Endothelial cell of umbilical vein (primary cell): ENCODE data around the gene ADAMTS6. TPM values are rescaled to one million over a fixed set of nuclear protein-coding genes. Genes with fewer than 3 reads are reported as not detected.

Source experiments
- BruUV-seq: library from RNA; stranded (reverse); fragments of 400-500 nt; replicated peaks from 2 replicates; lab custom pipeline; 2021; lab: Mats Ljungman, UMichigan
- CTCF ChIA-PET: fragments of 300-600, 350-600 bp; sonication (Branson Sonifier 250); formaldehyde crosslinking; loops from one replicate; lab custom pipeline; 2021; ENCODE audit warnings: antibody characterized with exemption, inconsistent platforms; lab: Charles Lee
- POLR2A ChIA-PET: fragments of 300-600, 350-600 bp; sonication (Branson Sonifier 250); formaldehyde crosslinking; loops from one replicate; lab custom pipeline; 2021; ENCODE audit warnings: antibody characterized with exemption, inconsistent platforms; lab: Charles Lee
- DNase-seq: peaks from one replicate; pipeline ENCODE4 v3.0.0-alpha.2; 2011; ENCODE audit warnings: low read depth, low spot score
- FAIRE-seq: peaks from 2 replicates; lab custom pipeline; 2011; peaks lifted over from hg19 to GRCh38; lab: Jason Lieb, UNC
- H2AFZ ChIP-seq: 2 replicates; pipeline ENCODE4 v1.6.0; 2012; ENCODE audit warnings: low read depth, low read length, control low read depth, inconsistent platforms
- H3K27ac ChIP-seq: 2 replicates; pipeline ENCODE4 v1.5.1; 2011; ENCODE audit warnings: low read depth, mild to moderate bottlenecking, control low read depth, low read length, moderate library complexity; ENCODE audit not compliant: insufficient read depth
- H3K27me3 ChIP-seq, 2 experiments: 2 replicates each; pipeline versions ENCODE4 v1.6.0 to v1.6.1; 2011; ENCODE audit warnings: low read length in 2 of 2, mixed read lengths in 1 of 2; ENCODE audit not compliant: control insufficient read depth in 2 of 2, insufficient read depth in 2 of 2
- H3K36me3 ChIP-seq, 2 experiments: 2 replicates in 1 of 2; 3 replicates in 1 of 2; pipeline ENCODE4 v1.5.1; 2011; ENCODE audit warnings: low read length in 2 of 2, mild to moderate bottlenecking in 1 of 2, moderate library complexity in 1 of 2; ENCODE audit not compliant: control insufficient read depth in 2 of 2, insufficient read depth in 2 of 2; ENCODE audit errors: extremely low read depth in 1 of 2
- H3K4me1 ChIP-seq: 3 replicates; pipeline ENCODE4 v1.5.1; 2011; ENCODE audit warnings: mild to moderate bottlenecking, low read length; ENCODE audit not compliant: control insufficient read depth, insufficient read depth; ENCODE audit errors: extremely low read depth
- H3K4me2 ChIP-seq: 2 replicates; pipeline ENCODE4 v1.6.1; 2011; ENCODE audit warnings: low read length, control low read depth, mixed read lengths; ENCODE audit not compliant: insufficient read depth
- H3K4me3 ChIP-seq, 3 experiments: fragments of 200-600 bp in 1 of 3; sonication (generic), shearing (Covaris generic) in 1 of 3; replicated peaks in 1 of 3; 2 replicates each; pipeline ENCODE4 v1.5.1; 2011 to 2016; ENCODE audit warnings: control low read depth in 3 of 3, low read length in 3 of 3, mild to moderate bottlenecking in 2 of 3, inconsistent platforms in 1 of 3, low read depth in 1 of 3, moderate library complexity in 1 of 3; ENCODE audit not compliant: insufficient read depth in 1 of 3
- H3K79me2 ChIP-seq: 2 replicates; pipeline ENCODE4 v1.6.0; 2012; ENCODE audit warnings: low read length, inconsistent platforms; ENCODE audit not compliant: control insufficient read depth, insufficient read depth
- H3K9ac ChIP-seq: replicated peaks from 2 replicates; pipeline ENCODE3; 2011; ENCODE audit warnings: low read length, control low read depth; ENCODE audit not compliant: insufficient read depth; ENCODE audit errors: extremely low read depth
- H3K9me1 ChIP-seq: replicated peaks from 3 replicates; pipeline ENCODE4 v1.6.0; 2011; ENCODE audit warnings: mild to moderate bottlenecking, low read length; ENCODE audit not compliant: control insufficient read depth, insufficient read depth; ENCODE audit errors: extremely low read depth
- H3K9me3 ChIP-seq: replicated peaks from 2 replicates; pipeline ENCODE4 v1.5.1; 2012; ENCODE audit warnings: low read length, inconsistent platforms; ENCODE audit not compliant: control insufficient read depth, insufficient read depth
- H4K20me1 ChIP-seq: replicated peaks from 2 replicates; pipeline ENCODE3; 2011; ENCODE audit warnings: mild to moderate bottlenecking, low read length; ENCODE audit not compliant: control insufficient read depth, insufficient read depth; ENCODE audit errors: extremely low read depth
- EZH2 ChIP-seq: IDR thresholded peaks from 2 replicates; pipeline ENCODE4 v1.6.1; 2012; ENCODE audit warnings: borderline replicate concordance, low read depth, mild to moderate bottlenecking, moderate library complexity, low read length, inconsistent platforms; ENCODE audit not compliant: severe bottlenecking
- FOS ChIP-seq: IDR thresholded peaks from 2 replicates; pipeline ENCODE4 v1.6.1; 2011; ENCODE audit warnings: mild to moderate bottlenecking, low read length, moderate library complexity, borderline replicate concordance; ENCODE audit not compliant: insufficient read depth
- GATA2 ChIP-seq: IDR thresholded peaks from 2 replicates; pipeline ENCODE4 v1.7.0; 2011; ENCODE audit warnings: low read depth, mild to moderate bottlenecking, moderate library complexity, mixed read lengths, low read length; ENCODE audit not compliant: insufficient read length, insufficient read depth
- JUN ChIP-seq: IDR thresholded peaks from 2 replicates; pipeline ENCODE4 v1.6.1; 2011; ENCODE audit warnings: borderline replicate concordance, low read depth; ENCODE audit not compliant: insufficient read length, insufficient read depth
- MYC ChIP-seq: IDR thresholded peaks from one replicate; pipeline ENCODE4 v1.6.1; 2011; ENCODE audit warnings: mild to moderate bottlenecking, low read depth, low read length
- POLR2A ChIP-seq: IDR thresholded peaks from 2 replicates; pipeline ENCODE4 v1.6.1; 2012; ENCODE audit warnings: low read depth, mild to moderate bottlenecking, control low read depth, low read length
- dilution Hi-C: fragments of 300-500 bp; cut with MboI; formaldehyde crosslinking; loops from one replicate; pipeline ENCODE4 v1.15.0; 2019; ENCODE audit warnings: low sequenced_read_pairs; ENCODE audit not compliant: extremely low pct_ligation_motif_present
- intact Hi-C: fragments of 100-400 bp; cut with micrococcal nuclease; formaldehyde crosslinking; loops from one replicate; pipeline ENCODE4 v1.10.0; 2022
- polyA plus RNA-seq, 4 experiments: library from polyadenylated mRNA; depleted of rRNA in 3 of 4; stranded (reverse) in 3 of 4; unstranded in 1 of 4; fragments of >200 nt; gene quantifications; 2 replicates each; pipeline versions ENCODE4 v1.2.1 to v1.2.3, GENCODE V29; 2011 to 2012; ENCODE audit warnings: missing spikeins in 1 of 4
- total RNA-seq: library from RNA; stranded (reverse); gene quantifications from 2 replicates; pipeline ENCODE4 v1.2.3, GENCODE V29; 2021
- TF ChIP-seq, protein P1 (sequence below), 2 donors: IDR thresholded peaks; 1 replicate in 1 of 2; 2 replicates in 1 of 2; pipeline ENCODE4 v1.5.1; 2011; ENCODE audit warnings: low read length in 2 of 2, mild to moderate bottlenecking in 2 of 2, moderate library complexity in 2 of 2, control low read depth in 1 of 2, inconsistent platforms in 1 of 2, low read depth in 1 of 2; ENCODE audit not compliant: insufficient read depth in 1 of 2; ENCODE audit errors: extremely low read depth in 1 of 2
- TF ChIP-seq, protein P2 (sequence below): IDR thresholded peaks from 2 replicates; pipeline ENCODE4 v1.6.1; 2011; ENCODE audit not compliant: insufficient read depth, insufficient read length

The ADAMTS6 gene
- total and polyA plus RNA-seq, 2 donors (not counting 3 experiments of a cell fraction or from before 2014, with no cell fraction given) = 20.4 to 43.4 TPM

DNA sequence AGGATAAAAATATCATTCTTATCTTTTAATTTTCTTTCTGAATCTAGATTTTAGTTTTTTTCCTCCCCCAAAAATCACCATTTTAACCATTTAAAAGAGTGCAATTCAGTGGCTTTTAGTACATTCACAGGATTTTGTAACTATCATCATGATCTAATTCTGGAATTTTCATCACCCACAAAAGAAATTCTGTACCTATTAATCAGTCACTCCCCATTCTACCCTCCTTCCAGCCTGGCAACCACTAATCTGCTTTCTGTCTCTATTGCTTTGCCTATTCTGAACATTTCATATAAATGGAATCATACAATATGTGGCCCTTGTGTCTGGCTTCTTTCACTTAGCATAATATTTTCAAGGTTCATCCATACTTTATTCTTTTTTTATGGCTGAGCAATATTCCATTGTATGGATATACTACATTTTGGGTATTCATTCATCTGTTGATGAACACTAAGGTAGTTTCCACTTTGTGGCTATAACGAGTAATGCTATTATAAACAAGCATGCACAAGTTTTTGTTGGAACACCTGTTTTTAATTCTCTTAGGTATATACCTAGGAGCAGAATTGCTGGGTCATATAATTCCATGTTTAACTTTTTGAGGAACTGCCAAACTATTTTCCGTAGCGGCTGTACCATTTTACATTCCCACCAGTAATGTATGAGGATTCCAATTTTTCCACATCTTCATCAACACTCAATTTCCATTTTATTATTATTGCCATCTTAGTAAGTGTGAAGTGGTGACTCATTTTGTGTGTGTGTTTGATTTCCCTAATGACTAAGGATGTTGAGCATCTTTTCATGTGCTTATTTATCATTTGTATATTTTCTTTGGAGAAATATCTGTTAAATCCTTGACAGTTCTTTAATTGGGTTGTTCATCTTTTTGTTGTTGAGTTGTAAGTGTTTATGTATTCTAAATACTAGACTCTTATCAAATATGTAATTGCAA lies 372.7 kb downstream of the ADAMTS6 start:
- no peaks in the 10 kb centered on the region for H3K9me3 ChIP-seq
- no peaks in the 10 kb centered on the region for H3K4me1 ChIP-seq
- no peaks in the 10 kb centered on the region for H3K9me1 ChIP-seq
- no peak for FAIRE-seq
- no peaks in the 10 kb centered on the region for H3K79me2 ChIP-seq
- ChIA-PET CTCF (no interaction called here), POLR2A (no interaction called here)
- H3K9ac ChIP-seq = no peak overlapping the region
- no peak overlapping the region for H3K27ac ChIP-seq
- H3K4me3 ChIP-seq = no peak overlapping the region
- dilution Hi-C loops = no loop called here
- TF ChIP-seq, protein P1, sequence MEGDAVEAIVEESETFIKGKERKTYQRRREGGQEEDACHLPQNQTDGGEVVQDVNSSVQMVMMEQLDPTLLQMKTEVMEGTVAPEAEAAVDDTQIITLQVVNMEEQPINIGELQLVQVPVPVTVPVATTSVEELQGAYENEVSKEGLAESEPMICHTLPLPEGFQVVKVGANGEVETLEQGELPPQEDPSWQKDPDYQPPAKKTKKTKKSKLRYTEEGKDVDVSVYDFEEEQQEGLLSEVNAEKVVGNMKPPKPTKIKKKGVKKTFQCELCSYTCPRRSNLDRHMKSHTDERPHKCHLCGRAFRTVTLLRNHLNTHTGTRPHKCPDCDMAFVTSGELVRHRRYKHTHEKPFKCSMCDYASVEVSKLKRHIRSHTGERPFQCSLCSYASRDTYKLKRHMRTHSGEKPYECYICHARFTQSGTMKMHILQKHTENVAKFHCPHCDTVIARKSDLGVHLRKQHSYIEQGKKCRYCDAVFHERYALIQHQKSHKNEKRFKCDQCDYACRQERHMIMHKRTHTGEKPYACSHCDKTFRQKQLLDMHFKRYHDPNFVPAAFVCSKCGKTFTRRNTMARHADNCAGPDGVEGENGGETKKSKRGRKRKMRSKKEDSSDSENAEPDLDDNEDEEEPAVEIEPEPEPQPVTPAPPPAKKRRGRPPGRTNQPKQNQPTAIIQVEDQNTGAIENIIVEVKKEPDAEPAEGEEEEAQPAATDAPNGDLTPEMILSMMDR (IDR thresholded peaks at IDR 0.05; ENCODE audit: extremely low read depth in 1 of 2, insufficient read depth in 1 of 2, low read depth in 1 of 2, low read length in 2 of 2) = no peak
- TF ChIP-seq MYC = no peak
- no peak for TF ChIP-seq POLR2A
- peak; percentile 22 for TF ChIP-seq JUN
- no peak for TF ChIP-seq EZH2
- no peak for TF ChIP-seq GATA2
- TF ChIP-seq, protein P2, sequence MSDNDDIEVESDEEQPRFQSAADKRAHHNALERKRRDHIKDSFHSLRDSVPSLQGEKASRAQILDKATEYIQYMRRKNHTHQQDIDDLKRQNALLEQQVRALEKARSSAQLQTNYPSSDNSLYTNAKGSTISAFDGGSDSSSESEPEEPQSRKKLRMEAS = no peak
- TF ChIP-seq FOS = peak; percentile 65
- H4K20me1 ChIP-seq = no peaks in the 10 kb centered on the region
- no peak for DNase-seq
- H3K36me3 ChIP-seq = no peaks in the 10 kb centered on the region
- intact Hi-C loops = no loop called here
- no peak overlapping the region for H2AFZ ChIP-seq
- H3K27me3 ChIP-seq = no peaks in the 10 kb centered on the region
- H3K4me2 ChIP-seq = no peak overlapping the region
- BruUV-seq = no TSS peak
